Liver (tissue), 9 donors: ENCODE data around the gene LMCD1. TPM values are rescaled to one million over a fixed set of nuclear protein-coding genes. Genes with fewer than 3 reads are reported as not detected.

Source experiments
- DNase-seq: peaks from one replicate; pipeline ENCODE4 v3.0.0-alpha.2; 2017; ENCODE audit warnings: low spot score
- H3K27ac ChIP-seq, 2 donors: one replicate each; pipeline ENCODE4 v1.7.0; 2013; ENCODE audit warnings: inconsistent platforms in 2 of 2, low read length in 2 of 2, control low read depth in 1 of 2, low read depth in 1 of 2, mild to moderate bottlenecking in 1 of 2
- H3K27me3 ChIP-seq, 4 donors: one replicate each; pipeline versions ENCODE4 v1.6.1 to v1.7.0; 2013; ENCODE audit warnings: low read length in 3 of 4, inconsistent platforms in 1 of 4, mild to moderate bottlenecking in 1 of 4, moderate library complexity in 1 of 4; ENCODE audit not compliant: control insufficient read depth in 4 of 4, insufficient read depth in 4 of 4
- H3K36me3 ChIP-seq, 4 donors: one replicate each; pipeline versions ENCODE4 v1.6.1 to v1.7.0; 2013; ENCODE audit warnings: low read length in 3 of 4, mild to moderate bottlenecking in 3 of 4, low read depth in 1 of 4, moderate library complexity in 1 of 4; ENCODE audit not compliant: control insufficient read depth in 4 of 4, insufficient read depth in 3 of 4
- H3K4me1 ChIP-seq, 4 donors: one replicate each; pipeline versions ENCODE4 v1.6.1 to v1.7.0; 2013; ENCODE audit warnings: low read length in 3 of 4, mild to moderate bottlenecking in 3 of 4, moderate library complexity in 1 of 4; ENCODE audit not compliant: control insufficient read depth in 4 of 4, insufficient read depth in 4 of 4
- H3K4me3 ChIP-seq, 3 donors: one replicate each; pipeline versions ENCODE4 v1.6.1 to v1.7.0; 2013; ENCODE audit warnings: low read length in 3 of 3, control low read depth in 1 of 3, low read depth in 1 of 3, mild to moderate bottlenecking in 1 of 3
- H3K9ac ChIP-seq, 2 donors: one replicate each; pipeline ENCODE4 v1.7.0; 2013; ENCODE audit warnings: low read length in 2 of 2, mild to moderate bottlenecking in 2 of 2, moderate library complexity in 2 of 2, control low read depth in 1 of 2, low read depth in 1 of 2
- H3K9me3 ChIP-seq, 4 donors: one replicate each; pipeline versions ENCODE4 v1.6.1 to v1.7.0; 2013; ENCODE audit warnings: low read length in 3 of 4; ENCODE audit not compliant: control insufficient read depth in 4 of 4
- EGR1 ChIP-seq, 2 donors: IDR thresholded peaks; 2 replicates each; pipeline ENCODE4 v1.6.1; 2016 to 2018; ENCODE audit warnings: antibody characterized with exemption in 2 of 2, low read depth in 2 of 2
- FOXA1 ChIP-seq: IDR thresholded peaks from 2 replicates; pipeline ENCODE4 v1.6.1; 2016; ENCODE audit warnings: antibody characterized with exemption
- FOXA2 ChIP-seq: IDR thresholded peaks from 2 replicates; pipeline ENCODE4 v1.6.1; 2016; ENCODE audit warnings: antibody characterized with exemption
- GABPA ChIP-seq, 2 donors: IDR thresholded peaks in 1 of 2; conservative IDR thresholded peaks in 1 of 2; 2 replicates each; pipeline ENCODE4 v1.6.1; 2016; ENCODE audit warnings: antibody characterized with exemption in 2 of 2, mild to moderate bottlenecking in 1 of 2, moderate library complexity in 1 of 2
- HNF4A ChIP-seq, 2 donors: conservative IDR thresholded peaks; 2 replicates each; pipeline ENCODE4 v1.6.1; 2016; ENCODE audit warnings: antibody characterized with exemption in 2 of 2, mild to moderate bottlenecking in 2 of 2
- HNF4G ChIP-seq: IDR thresholded peaks from 2 replicates; pipeline ENCODE4 v1.6.1; 2016; ENCODE audit warnings: antibody characterized with exemption
- JUND ChIP-seq, 2 donors: IDR thresholded peaks; 2 replicates each; pipeline ENCODE4 v1.6.1; 2016; ENCODE audit warnings: antibody characterized with exemption in 2 of 2
- NR2F2 ChIP-seq: IDR thresholded peaks from 2 replicates; pipeline ENCODE4 v1.6.1; 2016; ENCODE audit warnings: antibody characterized with exemption
- RAD21 ChIP-seq, 2 donors: IDR thresholded peaks; 2 replicates each; pipeline ENCODE4 v1.6.1; 2016; ENCODE audit warnings: antibody characterized with exemption in 2 of 2, mild to moderate bottlenecking in 2 of 2
- RXRA ChIP-seq, 2 donors: IDR thresholded peaks; 2 replicates each; pipeline ENCODE4 v1.6.1; 2017 to 2018; ENCODE audit warnings: antibody characterized with exemption in 2 of 2, mild to moderate bottlenecking in 1 of 2
- SP1 ChIP-seq: IDR thresholded peaks from 2 replicates; pipeline ENCODE4 v1.6.1; 2018; ENCODE audit warnings: antibody characterized with exemption, mild to moderate bottlenecking
- TAF1 ChIP-seq: conservative IDR thresholded peaks from 2 replicates; pipeline ENCODE4 v1.6.1; 2016; ENCODE audit warnings: antibody characterized with exemption, mild to moderate bottlenecking
- YY1 ChIP-seq: IDR thresholded peaks from 2 replicates; pipeline ENCODE4 v1.6.1; 2016; ENCODE audit warnings: antibody characterized with exemption, mild to moderate bottlenecking
- WGBS: extraction: QIAGEN DNeasy Blood & Tissue Kit; methylation state at CpG from one replicate; pipeline ENCODE4 v1.1.7; 2013; 5-methylcytosine and 5-hydroxymethylcytosine counted together
- polyA plus RNA-seq, 2 donors: library from polyadenylated mRNA; stranded (reverse) in 1 of 2; unstranded in 1 of 2; fragments of 200-250 nt in 1 of 2; fragments of >200 nt in 1 of 2; fragmentation: Nextera tagmentation in 1 of 2; extraction: Ambion mirVana in 1 of 2; gene quantifications; one replicate each; pipeline versions ENCODE4 v1.2.1 to v1.2.3, GENCODE V29; 2013 to 2015
- total RNA-seq, 2 donors: library from RNA; depleted of rRNA; stranded (reverse); fragments of >200 nt; gene quantifications; one replicate each; pipeline ENCODE4 v1.2.3, GENCODE V29; 2014
- TF ChIP-seq, protein P1 (sequence below): IDR thresholded peaks from 2 replicates; pipeline ENCODE4 v1.6.1; 2016; ENCODE audit warnings: antibody characterized with exemption, mild to moderate bottlenecking
- TF ChIP-seq, protein P2 (sequence below): IDR thresholded peaks from 2 replicates; pipeline ENCODE4 v1.6.1; 2016; ENCODE audit warnings: antibody characterized with exemption
- TF ChIP-seq, protein P3 (sequence below): fragments of 150-350 bp; IDR thresholded peaks from 2 replicates; pipeline ENCODE4 v1.5.1; 2017; ENCODE audit warnings: improper control_type of control experiment, low read depth, low read length; ENCODE audit not compliant: missing input control
- TF ChIP-seq, protein P4 (sequence below): IDR thresholded peaks from 2 replicates; pipeline ENCODE4 v1.6.1; 2016; ENCODE audit warnings: antibody characterized with exemption
- TF ChIP-seq, protein P5 (sequence below): IDR thresholded peaks from 2 replicates; pipeline ENCODE4 v1.6.1; 2016; ENCODE audit warnings: antibody characterized with exemption
- donor health status: healthy.
- donor health status: healthy.
- donor health status: healthy.
- donor health status: healthy.
- donor health status: healthy.

LMCD1 gene
- total and polyA plus RNA-seq, 4 donors = 3.1 to 8.3 (median 6.0) TPM

DNA sequence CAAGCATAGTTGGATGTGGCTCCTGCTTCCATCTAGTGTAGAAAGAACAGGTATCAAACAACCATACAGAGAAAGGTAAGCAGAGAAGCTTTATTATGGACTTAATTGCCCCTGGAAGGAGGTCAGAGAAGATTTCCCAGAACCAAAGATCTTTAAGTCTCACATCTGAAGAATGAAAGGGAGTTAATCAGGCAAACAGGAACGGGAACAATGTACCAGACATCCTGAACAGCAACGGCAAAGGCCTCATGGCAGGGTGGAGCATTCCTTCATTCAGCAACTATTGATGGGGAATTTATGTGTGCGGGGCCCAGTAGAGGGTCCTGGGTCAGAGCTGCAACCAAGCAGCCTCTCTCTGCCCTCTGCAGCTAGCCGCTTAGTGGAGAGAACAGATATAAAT lies 61.5 kb downstream of the LMCD1 start:
- Histone ChIP-seq H3K36me3 (no peaks in the 10 kb centered on the region), H3K9ac (no peak overlapping the region), H3K9me3 (no peaks in the 10 kb centered on the region), H3K4me1 (no peaks in the 10 kb centered on the region), H3K27me3 (no peaks in the 10 kb centered on the region), H3K4me3 (no peak overlapping the region), H3K27ac (no peak overlapping the region)
- TF ChIP-seq RAD21 (IDR thresholded peaks at IDR 0.05) (no peak), GABPA (IDR thresholded peaks at IDR 0.05 in 1 of 2, conservative IDR thresholded peaks at IDR 0.05 in 1 of 2) (no peak), NR2F2 (no peak), HNF4A (conservative IDR thresholded peaks at IDR 0.05) (no peak), EGR1 (IDR thresholded peaks at IDR 0.05; ENCODE audit: low read depth in 2 of 2) (no peak), HNF4G (no peak)
- TF ChIP-seq, protein P1, sequence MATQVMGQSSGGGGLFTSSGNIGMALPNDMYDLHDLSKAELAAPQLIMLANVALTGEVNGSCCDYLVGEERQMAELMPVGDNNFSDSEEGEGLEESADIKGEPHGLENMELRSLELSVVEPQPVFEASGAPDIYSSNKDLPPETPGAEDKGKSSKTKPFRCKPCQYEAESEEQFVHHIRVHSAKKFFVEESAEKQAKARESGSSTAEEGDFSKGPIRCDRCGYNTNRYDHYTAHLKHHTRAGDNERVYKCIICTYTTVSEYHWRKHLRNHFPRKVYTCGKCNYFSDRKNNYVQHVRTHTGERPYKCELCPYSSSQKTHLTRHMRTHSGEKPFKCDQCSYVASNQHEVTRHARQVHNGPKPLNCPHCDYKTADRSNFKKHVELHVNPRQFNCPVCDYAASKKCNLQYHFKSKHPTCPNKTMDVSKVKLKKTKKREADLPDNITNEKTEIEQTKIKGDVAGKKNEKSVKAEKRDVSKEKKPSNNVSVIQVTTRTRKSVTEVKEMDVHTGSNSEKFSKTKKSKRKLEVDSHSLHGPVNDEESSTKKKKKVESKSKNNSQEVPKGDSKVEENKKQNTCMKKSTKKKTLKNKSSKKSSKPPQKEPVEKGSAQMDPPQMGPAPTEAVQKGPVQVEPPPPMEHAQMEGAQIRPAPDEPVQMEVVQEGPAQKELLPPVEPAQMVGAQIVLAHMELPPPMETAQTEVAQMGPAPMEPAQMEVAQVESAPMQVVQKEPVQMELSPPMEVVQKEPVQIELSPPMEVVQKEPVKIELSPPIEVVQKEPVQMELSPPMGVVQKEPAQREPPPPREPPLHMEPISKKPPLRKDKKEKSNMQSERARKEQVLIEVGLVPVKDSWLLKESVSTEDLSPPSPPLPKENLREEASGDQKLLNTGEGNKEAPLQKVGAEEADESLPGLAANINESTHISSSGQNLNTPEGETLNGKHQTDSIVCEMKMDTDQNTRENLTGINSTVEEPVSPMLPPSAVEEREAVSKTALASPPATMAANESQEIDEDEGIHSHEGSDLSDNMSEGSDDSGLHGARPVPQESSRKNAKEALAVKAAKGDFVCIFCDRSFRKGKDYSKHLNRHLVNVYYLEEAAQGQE = no peak
- TF ChIP-seq, protein P2, sequence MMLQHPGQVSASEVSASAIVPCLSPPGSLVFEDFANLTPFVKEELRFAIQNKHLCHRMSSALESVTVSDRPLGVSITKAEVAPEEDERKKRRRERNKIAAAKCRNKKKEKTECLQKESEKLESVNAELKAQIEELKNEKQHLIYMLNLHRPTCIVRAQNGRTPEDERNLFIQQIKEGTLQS = no peak
- whole genome bisulfite sequencing = 73% methylated on average over 4 of the region's 4 CpGs
- no peak for DNase-seq

DNA sequence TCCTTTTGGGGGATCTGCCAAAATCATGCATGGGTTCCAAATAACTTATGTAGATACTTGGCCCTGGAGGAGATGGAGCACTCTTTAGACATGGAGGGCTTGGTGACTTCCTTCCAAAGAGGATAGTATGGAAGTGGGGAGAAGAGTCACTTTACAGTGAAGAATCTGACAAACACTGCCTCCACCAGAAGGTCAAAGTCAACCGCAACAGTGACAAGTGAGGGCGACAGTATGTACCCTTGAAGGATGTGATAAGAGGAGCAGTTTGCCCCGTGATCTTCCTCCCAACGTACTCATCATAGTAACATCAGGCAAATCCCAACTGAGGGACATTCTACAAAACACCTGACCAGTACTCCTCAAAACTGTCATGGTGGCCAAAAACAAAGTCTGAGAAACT lies 62.0 kb downstream of the LMCD1 start:
- H3K9me3 ChIP-seq = no peaks in the 10 kb centered on the region
- no peaks in the 10 kb centered on the region for H3K4me1 ChIP-seq
- WGBS = 92% methylated on average over 4 of the region's 4 CpGs
- no peak for TF ChIP-seq NR2F2
- TF ChIP-seq RXRA (IDR thresholded peaks at IDR 0.05) = no peak
- no peak for TF ChIP-seq HNF4G
- TF ChIP-seq, protein P2 = no peak
- no peak for TF ChIP-seq SP1
- TF ChIP-seq EGR1 (IDR thresholded peaks at IDR 0.05; ENCODE audit: low read depth in 2 of 2) = no peak
- no peak for TF ChIP-seq FOXA1
- TF ChIP-seq, protein P3, sequence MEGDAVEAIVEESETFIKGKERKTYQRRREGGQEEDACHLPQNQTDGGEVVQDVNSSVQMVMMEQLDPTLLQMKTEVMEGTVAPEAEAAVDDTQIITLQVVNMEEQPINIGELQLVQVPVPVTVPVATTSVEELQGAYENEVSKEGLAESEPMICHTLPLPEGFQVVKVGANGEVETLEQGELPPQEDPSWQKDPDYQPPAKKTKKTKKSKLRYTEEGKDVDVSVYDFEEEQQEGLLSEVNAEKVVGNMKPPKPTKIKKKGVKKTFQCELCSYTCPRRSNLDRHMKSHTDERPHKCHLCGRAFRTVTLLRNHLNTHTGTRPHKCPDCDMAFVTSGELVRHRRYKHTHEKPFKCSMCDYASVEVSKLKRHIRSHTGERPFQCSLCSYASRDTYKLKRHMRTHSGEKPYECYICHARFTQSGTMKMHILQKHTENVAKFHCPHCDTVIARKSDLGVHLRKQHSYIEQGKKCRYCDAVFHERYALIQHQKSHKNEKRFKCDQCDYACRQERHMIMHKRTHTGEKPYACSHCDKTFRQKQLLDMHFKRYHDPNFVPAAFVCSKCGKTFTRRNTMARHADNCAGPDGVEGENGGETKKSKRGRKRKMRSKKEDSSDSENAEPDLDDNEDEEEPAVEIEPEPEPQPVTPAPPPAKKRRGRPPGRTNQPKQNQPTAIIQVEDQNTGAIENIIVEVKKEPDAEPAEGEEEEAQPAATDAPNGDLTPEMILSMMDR = no peak
- TF ChIP-seq YY1 = no peak
- TF ChIP-seq, protein P1 = no peak
- TF ChIP-seq GABPA (IDR thresholded peaks at IDR 0.05 in 1 of 2, conservative IDR thresholded peaks at IDR 0.05 in 1 of 2) = no peak
- TF ChIP-seq, protein P4, sequence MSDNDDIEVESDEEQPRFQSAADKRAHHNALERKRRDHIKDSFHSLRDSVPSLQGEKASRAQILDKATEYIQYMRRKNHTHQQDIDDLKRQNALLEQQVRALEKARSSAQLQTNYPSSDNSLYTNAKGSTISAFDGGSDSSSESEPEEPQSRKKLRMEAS = no peak
- TF ChIP-seq FOXA2 = no peak
- TF ChIP-seq, protein P5, sequence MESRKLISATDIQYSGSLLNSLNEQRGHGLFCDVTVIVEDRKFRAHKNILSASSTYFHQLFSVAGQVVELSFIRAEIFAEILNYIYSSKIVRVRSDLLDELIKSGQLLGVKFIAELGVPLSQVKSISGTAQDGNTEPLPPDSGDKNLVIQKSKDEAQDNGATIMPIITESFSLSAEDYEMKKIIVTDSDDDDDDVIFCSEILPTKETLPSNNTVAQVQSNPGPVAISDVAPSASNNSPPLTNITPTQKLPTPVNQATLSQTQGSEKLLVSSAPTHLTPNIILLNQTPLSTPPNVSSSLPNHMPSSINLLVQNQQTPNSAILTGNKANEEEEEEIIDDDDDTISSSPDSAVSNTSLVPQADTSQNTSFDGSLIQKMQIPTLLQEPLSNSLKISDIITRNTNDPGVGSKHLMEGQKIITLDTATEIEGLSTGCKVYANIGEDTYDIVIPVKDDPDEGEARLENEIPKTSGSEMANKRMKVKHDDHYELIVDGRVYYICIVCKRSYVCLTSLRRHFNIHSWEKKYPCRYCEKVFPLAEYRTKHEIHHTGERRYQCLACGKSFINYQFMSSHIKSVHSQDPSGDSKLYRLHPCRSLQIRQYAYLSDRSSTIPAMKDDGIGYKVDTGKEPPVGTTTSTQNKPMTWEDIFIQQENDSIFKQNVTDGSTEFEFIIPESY = no peak
- no peak for TF ChIP-seq TAF1
- no peak for TF ChIP-seq RAD21 (IDR thresholded peaks at IDR 0.05)
- no peak for TF ChIP-seq HNF4A (conservative IDR thresholded peaks at IDR 0.05)
- no peak for TF ChIP-seq JUND (IDR thresholded peaks at IDR 0.05)
- no peak overlapping the region for H3K9ac ChIP-seq
- H3K27ac ChIP-seq = no peak overlapping the region
- H3K4me3 ChIP-seq = no peak overlapping the region
- no peaks in the 10 kb centered on the region for H3K36me3 ChIP-seq
- H3K27me3 ChIP-seq = no peaks in the 10 kb centered on the region
- no peak for DNase-seq
